ENCODE data around the gene CFAP100.

The CFAP100 gene

GRCh38 chr3:126433496-126434263 is 39.0 kb downstream of the CFAP100 start:
- TF ChIP-seq ZBTB7A (IDR thresholded peaks at IDR 0.05; ENCODE audit: low read depth) (no peak), TAF1 (IDR thresholded peaks at IDR 0.05; ENCODE audit: low read depth) (no peak), EP300 (IDR thresholded peaks at IDR 0.05; ENCODE audit: borderline replicate concordance) (no peak), USF1 (IDR thresholded peaks at IDR 0.05) (no peak), TCF12 (IDR thresholded peaks at IDR 0.05; ENCODE audit: low read depth) (no peak), MAX (IDR thresholded peaks at IDR 0.05) (no peak), TEAD4 (IDR thresholded peaks at IDR 0.05) (no peak), FOXM1 (IDR thresholded peaks at IDR 0.05; ENCODE audit: borderline replicate concordance, low read depth) (no peak), YY1 (IDR thresholded peaks at IDR 0.05; ENCODE audit: low read depth) (no peak), REST (IDR thresholded peaks at IDR 0.05; ENCODE audit: low read depth) (no peak), RAD21 (IDR thresholded peaks at IDR 0.05; ENCODE audit: low read depth) (no peak), CREB1 (IDR thresholded peaks at IDR 0.05; ENCODE audit: low read depth) (no peak), CEBPB (IDR thresholded peaks at IDR 0.05) (no peak)

- TF ChIP-seq RAD21 (IDR thresholded peaks at IDR 0.05; ENCODE audit: low read depth) = no peak
- TF ChIP-seq FOXM1 (IDR thresholded peaks at IDR 0.05; ENCODE audit: borderline replicate concordance, low read depth) = no peak
- no peak for TF ChIP-seq CREB1 (IDR thresholded peaks at IDR 0.05; ENCODE audit: low read depth)
- no peak for TF ChIP-seq TEAD4 (IDR thresholded peaks at IDR 0.05)
- TF ChIP-seq YY1 (IDR thresholded peaks at IDR 0.05; ENCODE audit: low read depth) = no peak
- TF ChIP-seq EP300 (IDR thresholded peaks at IDR 0.05; ENCODE audit: borderline replicate concordance) = no peak
- no peak for TF ChIP-seq TAF1 (IDR thresholded peaks at IDR 0.05; ENCODE audit: low read depth)
- TF ChIP-seq CEBPB (IDR thresholded peaks at IDR 0.05) = no peak
- no peak for TF ChIP-seq ZBTB7A (IDR thresholded peaks at IDR 0.05; ENCODE audit: low read depth)
- no peak for TF ChIP-seq NFIC (IDR thresholded peaks at IDR 0.05)
- TF ChIP-seq EGR1 (IDR thresholded peaks at IDR 0.05) = no peak
- no peak for TF ChIP-seq REST (IDR thresholded peaks at IDR 0.05; ENCODE audit: low read depth)
- no peak for TF ChIP-seq USF1 (IDR thresholded peaks at IDR 0.05)
- no peak for TF ChIP-seq TCF12 (IDR thresholded peaks at IDR 0.05; ENCODE audit: low read depth)
- no peak for TF ChIP-seq MAX (IDR thresholded peaks at IDR 0.05)
These were observed 39.5 kb downstream of the CFAP100 start for GRCh38 chr3:126434264-126434590.

GRCh38 chr3:126434931-126435411 is 40.3 kb downstream of the CFAP100 start:
- TF ChIP-seq EGR1 (IDR thresholded peaks at IDR 0.05) = no peak
- TF ChIP-seq MAX (IDR thresholded peaks at IDR 0.05) = no peak
- TF ChIP-seq YY1 (IDR thresholded peaks at IDR 0.05; ENCODE audit: low read depth) = no peak
- no peak for TF ChIP-seq REST (IDR thresholded peaks at IDR 0.05; ENCODE audit: low read depth)
- no peak for TF ChIP-seq TAF1 (IDR thresholded peaks at IDR 0.05; ENCODE audit: low read depth)

Measured in Ishikawa (cell line).